ENCODE measurements around the gene WFDC10A.
"Not testable (repeated sequence)": the region's sequence is repeated elsewhere in the genome, so short reads cannot be mapped to it uniquely, and the experiment has no call there.

The WFDC10A gene

DNA sequence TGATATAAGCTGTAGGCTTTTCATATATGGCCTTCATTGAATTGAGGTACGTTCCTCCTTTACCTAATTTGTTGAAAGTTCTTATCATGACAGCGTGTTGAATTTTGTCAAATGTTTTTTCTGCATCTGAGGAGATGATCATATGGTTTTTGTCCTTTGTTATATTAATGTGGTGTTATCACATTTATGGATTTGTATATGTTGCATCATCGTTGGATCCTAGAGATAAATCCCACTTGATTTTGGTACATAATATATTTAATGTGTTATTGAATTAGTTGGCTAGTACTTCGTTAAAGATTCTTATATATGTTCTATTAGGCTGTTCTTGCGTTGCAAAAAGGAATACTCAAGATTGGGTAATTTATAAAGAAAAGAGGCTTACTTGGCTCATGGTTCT, 10.1 kb downstream of the WFDC10A start:
- ChIA-PET POLR2A (no interaction called here), CTCF (no interaction called here)
- no peak for TF ChIP-seq CTCF (IDR thresholded peaks at IDR 0.05; ENCODE audit: insufficient read depth, low read length, missing control alignments)
- H3K4me3 ChIP-seq (ENCODE audit: low read depth, low read length) = no peak overlapping the region
- no peak for DNase-seq (ENCODE audit: low read depth, low spot score)

GRCh38 chr20:45641076-45641475, 11.5 kb downstream of the WFDC10A start:
- POLR2A ChIA-PET; DNase-seq (ENCODE audit: low read depth, low spot score); CTCF ChIA-PET; H3K4me3 ChIP-seq (ENCODE audit: low read depth, low read length): not testable (repeated sequence)

DNA sequence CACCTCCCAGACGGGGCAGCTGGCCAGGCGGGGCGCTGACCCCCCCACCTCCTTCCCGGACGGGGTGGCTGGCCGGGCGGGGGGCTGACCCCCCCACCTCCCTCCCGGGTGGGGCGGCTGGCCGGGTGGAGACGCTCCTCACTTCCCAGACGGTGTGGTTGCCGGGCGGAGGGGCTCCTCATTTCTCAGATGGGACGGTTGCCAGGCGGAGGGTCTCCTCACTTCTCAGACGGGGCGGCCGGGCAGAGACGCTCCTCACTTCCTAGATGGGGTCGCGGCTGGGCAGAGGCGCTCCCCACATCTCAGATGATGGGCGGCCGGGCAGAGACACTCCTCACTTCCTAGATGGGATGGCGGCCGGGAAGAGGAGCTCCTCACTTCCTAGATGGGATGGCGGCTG, 16.3 kb downstream of the WFDC10A start:
- DNase-seq (ENCODE audit: low read depth, low spot score); H3K4me3 ChIP-seq (ENCODE audit: low read depth, low read length); CTCF ChIA-PET; POLR2A ChIA-PET: not testable (repeated sequence)

DNA sequence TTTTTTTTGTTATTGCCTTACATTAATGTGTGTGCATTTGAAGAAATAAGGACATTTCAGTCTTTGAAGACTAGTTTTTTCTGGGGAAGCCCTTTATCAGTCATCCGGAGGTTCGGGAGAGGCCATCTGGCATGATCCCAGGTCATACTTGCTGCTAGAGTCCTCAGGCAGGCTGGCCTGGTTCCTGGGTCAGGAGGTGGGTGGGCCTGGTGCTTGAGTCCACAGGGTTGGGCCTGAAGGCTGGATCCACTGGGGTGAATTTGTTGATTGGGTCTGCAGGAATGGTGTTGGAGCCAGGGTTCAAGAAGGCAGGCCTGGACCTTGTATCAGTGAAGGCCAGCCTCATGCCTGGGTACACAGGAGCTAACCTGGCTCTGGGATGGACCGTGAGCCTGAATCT, 17.3 kb downstream of the WFDC10A start:
- no peak for DNase-seq (ENCODE audit: low read depth, low spot score)
- H3K4me3 ChIP-seq (ENCODE audit: low read depth, low read length) = no peak overlapping the region
- ChIA-PET CTCF (no interaction called here), POLR2A (no interaction called here)
- TF ChIP-seq CTCF (IDR thresholded peaks at IDR 0.05; ENCODE audit: insufficient read depth, low read length, missing control alignments) = no peak

GRCh38 chr20:45647441-45648050, 18.0 kb downstream of the WFDC10A start:
- ChIA-PET CTCF (no interaction called here), POLR2A (no interaction called here)
- no peak for TF ChIP-seq CTCF (IDR thresholded peaks at IDR 0.05; ENCODE audit: insufficient read depth, low read length, missing control alignments)
- H3K4me3 ChIP-seq (ENCODE audit: low read depth, low read length) = no peak overlapping the region
- DNase-seq (ENCODE audit: low read depth, low spot score) = no peak

DNA sequence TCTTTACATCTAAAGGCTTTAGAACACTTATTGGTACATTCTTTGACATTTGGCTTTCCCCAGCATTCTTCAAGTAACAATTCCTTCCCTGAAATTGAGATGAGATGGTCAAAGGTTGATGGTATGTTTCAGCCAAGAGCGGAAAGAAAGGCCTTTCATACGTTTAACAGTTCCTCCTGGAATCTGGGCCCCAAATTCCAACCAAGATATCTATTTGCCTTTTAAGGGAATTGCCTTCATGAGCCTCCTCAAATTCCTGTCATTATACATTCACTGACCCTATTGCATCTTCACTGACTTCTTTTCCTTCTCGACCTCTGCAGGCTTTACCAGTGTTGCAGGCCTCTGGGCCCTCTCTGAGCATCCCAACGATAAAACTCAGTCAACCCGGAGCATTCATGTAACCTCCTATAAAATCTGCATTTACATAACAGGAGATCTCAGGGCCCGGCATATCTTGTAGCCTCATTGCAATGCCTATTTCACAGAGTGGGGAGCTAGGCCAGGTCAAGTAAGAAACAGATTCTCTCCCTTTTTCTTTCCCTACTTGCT, 19.8 kb downstream of the WFDC10A start:
- POLR2A ChIA-PET = no interaction called here
- TF ChIP-seq CTCF (IDR thresholded peaks at IDR 0.05; ENCODE audit: insufficient read depth, low read length, missing control alignments) = no peak
- no peak for DNase-seq (ENCODE audit: low read depth, low spot score)
- H3K4me3 ChIP-seq (ENCODE audit: low read depth, low read length) = no peak overlapping the region
- CTCF ChIA-PET = no interaction called here

DNA sequence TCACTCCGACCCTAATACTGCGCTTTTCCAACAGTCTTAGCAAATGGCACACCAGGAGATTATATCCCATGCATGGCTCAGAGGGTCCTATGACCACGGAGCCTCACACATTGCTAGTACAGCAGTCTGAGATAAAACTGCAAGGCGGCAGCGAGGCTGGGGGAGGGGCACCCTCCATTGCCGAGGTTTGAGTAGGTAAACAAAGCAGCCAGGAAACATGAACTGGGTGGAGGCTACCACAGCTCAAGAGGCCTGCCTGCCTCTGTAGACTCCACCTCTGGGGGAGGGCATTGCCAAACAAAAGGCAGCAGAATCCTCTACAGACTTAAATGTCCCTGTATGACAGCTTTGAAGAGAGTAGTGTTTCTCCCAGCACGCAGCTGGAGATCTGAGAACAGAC, 22.2 kb downstream of the WFDC10A start:
- POLR2A ChIA-PET; H3K4me3 ChIP-seq (ENCODE audit: low read depth, low read length); DNase-seq (ENCODE audit: low read depth, low spot score); CTCF ChIA-PET: not testable (repeated sequence)

DNA sequence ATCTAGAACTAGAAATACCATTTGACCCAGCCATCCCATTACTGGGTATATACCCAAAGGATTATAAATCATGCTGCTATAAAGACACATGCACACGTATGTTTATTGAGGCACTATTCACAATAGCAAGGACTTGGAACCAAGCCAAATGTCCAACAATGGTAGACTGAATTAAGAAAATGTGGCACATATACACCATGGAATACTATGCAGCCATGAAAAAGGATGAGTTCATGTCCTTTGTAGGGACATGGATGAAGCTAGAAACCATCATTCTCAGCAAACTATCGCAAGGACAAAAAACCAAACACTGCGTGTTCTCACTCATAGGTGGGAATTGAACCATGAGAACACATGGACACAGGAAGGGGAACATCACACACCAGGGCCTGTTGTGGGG, 27.5 kb downstream of the WFDC10A start:
- CTCF ChIA-PET; POLR2A ChIA-PET; H3K4me3 ChIP-seq (ENCODE audit: low read depth, low read length); DNase-seq (ENCODE audit: low read depth, low spot score): not testable (repeated sequence)
